H54 (cell line): ENCODE measurements around the gene GRK5.

Experiments used
- DNase-seq: peaks from one replicate; pipeline ENCODE4 v3.0.0; 2011; ENCODE audit warnings: low spot score, mixed read lengths; ENCODE audit not compliant: insufficient read length
- FAIRE-seq: peaks from 3 replicates; lab custom pipeline; 2011; peaks lifted over from hg19 to GRCh38; lab: Jason Lieb, UNC
- POLR2A ChIP-seq: IDR thresholded peaks from 2 replicates; pipeline ENCODE4 v1.6.1; 2011; ENCODE audit warnings: low read depth, mild to moderate bottlenecking, low read length

The GRK5 gene

DNA sequence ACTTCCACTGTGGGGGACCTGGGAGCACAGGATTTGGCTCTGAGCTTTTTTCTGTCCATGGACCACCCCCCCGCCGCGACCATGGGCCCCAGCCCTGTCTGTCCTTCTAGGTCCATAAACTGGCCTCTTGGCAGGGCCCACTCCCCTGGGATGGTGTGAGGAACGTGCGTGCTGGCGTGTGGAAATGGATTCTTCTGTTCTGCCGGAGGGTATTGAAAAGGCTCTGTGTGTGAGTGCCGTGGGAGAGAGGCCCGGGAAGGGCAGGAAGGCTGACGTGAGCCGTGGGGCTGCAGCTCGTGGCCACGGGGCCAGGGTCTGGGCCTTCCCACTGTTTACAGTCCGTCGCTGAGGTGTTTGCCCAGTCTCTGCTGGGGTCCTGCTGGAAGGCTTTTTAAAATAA lies 123.7 kb downstream of the GRK5 start:
- DNase-seq: no peak
- TF ChIP-seq POLR2A: no peak
- no peak for FAIRE-seq

DNA sequence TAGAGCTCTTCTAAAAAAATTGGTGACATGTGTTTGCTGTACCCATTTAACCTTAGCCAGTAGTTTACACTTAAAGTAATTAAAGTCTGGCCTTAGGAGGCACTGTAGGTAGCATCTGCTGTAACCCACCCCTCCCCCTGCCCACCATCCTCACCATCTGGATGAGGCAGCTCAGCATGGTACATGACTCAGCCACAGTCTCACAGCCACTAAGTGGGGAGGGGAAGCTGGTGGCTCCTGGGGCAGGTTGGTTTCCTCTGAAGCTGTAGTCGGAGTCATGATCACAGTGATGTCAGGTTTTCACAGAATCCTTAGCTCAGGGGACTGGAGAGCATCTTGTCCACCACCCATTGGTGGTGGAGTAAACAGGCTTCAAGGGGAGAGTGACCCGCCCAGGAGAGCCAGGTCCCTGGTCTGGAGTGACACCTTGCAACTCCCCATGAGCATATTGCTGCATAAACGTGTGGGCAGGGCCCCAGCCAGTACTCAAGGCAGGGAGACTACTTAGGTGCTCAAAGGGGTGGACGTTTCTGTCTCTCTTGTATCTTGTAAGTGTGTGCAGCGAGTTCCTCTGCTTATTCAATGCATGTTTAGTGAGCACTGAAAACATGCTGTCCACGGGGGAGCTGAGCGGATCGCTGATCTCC lies 125.9 kb downstream of the GRK5 start:
- FAIRE-seq: peak; percentile 15
- peak; percentile 65 for DNase-seq
- TF ChIP-seq POLR2A: no peak

DNA sequence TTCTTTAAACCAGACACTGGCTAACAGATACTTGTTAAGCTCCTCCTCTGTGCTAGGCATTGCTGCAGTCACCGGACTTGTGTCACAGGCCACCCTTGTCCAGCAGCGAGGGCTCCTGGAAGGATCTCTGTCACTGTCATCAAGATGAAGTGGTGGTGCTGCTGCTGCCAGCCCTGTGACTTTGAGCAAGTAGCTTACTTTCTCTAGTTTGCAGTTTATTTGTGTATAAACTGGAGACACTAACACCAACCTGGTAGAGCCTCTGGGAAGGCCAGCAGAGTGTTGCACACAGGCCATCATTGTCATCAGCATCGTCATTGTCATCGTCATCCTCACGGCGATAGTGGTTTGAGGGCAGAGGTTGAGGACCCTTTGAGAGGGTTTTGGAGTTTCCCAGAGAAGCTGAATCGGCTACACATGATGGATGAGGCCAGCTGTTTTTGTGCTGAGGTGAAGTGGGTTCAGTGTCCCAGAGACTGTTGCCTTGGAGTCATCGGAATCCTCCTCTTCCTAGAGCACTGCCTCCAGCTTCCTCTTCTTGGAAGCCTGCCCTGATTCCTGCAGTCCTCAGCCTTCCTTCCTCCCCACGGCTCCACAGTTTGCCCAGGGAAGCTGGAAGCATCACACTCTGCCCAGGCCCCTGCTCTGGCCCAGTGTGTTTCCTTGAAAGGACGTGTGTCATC lies 128.4 kb downstream of the GRK5 start:
- FAIRE-seq: no peak
- no peak for TF ChIP-seq POLR2A

DNA sequence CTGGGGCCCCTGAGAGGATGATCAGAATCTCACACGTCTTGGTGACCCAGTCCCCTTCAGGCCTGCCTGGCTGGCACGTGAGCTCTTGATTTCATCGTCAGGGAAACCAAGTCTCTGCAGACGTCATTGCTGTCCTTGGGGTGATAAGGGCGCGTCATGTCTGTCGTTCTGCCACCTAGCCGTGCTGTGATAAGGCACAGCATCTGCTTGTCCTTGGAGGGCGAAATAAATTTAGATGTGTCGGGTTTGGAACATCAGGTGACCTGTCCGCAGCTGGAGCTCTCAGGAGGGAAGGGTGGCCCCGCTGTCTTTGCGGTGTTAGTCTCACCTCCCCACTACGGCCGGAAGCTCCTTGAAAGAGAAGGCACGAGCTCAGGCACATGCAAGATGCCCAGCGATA lies 129.2 kb downstream of the GRK5 start:
- FAIRE-seq: no peak
- no peak for TF ChIP-seq POLR2A
- no peak for DNase-seq

More for the DNA sequence above, 128.4 kb downstream of the GRK5 start:
- DNase-seq: no peak

DNA sequence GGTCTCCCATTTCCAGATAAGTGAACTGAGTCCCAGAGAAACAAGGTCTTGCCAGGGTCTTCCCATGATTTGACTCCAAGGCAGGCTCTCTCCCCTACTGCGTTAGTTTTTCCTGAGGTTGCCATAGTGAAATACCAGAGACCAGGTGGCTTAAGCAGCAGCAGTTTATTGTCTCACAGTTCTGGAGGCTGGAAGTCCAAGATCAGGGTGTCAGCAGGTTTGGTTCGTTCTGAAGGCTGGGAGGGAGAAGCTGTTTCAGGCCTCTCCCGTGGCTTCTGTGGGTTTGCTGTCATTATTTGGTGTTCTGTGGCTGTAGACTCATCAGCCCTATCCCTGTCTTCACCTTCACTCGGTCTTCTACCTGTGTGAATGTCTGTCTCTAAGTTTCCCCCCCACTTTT lies 129.9 kb downstream of the GRK5 start:
- TF ChIP-seq POLR2A: no peak
- FAIRE-seq: no peak
- no peak for DNase-seq

DNA sequence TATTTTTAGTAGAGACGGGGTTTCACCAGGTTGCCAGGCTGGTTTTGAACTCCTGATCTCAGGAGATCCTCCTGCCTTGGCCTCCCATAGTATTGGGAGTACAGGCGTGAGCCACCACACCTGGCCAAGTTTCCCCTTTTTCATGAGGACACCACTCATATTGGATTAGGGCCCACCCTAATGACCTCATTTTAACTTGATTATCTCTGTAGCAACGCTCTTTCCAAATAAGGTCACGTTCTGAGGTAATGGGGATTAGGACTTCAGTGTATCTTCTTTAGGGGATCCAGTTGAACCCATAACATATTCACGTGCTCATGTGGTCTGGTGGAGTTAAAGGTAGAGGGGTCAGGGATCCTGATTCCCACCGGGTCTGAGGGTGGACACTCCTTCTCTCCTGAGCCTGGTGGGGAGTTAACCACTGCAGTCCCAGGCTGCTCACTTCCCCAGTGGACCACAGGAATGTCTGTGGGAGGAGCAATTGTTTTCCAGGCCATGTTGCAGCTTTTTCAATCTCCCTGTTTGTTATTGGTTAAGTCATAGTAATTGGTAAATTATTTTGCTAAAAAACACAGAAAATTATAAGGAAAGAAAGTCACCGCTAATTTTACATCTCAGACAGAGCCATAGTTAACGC lies 130.5 kb downstream of the GRK5 start:
- no peak for TF ChIP-seq POLR2A
- DNase-seq: peak; percentile 72
- no peak for FAIRE-seq

DNA sequence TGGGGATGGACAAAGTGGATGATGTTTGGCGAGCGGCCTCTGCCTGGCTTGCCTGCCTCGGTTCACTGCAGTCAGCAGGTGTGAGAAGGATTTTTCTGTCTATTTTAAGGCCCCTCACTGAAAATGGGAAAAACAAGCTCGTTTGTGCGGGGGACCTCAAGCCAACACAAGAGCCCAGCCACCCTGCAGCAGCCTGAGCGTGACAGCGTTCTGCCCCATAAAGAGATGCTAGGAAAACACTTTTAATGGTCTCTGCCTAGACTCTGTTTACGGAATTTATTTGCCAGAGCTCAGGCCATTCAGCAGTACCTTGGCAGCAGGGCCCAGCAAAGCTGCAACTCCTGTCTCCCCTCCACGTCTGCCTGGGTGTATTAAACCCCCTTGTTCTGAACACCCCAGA lies 131.7 kb downstream of the GRK5 start:
- FAIRE-seq (no peak), DNase-seq (no peak)
- TF ChIP-seq POLR2A: no peak

DNA sequence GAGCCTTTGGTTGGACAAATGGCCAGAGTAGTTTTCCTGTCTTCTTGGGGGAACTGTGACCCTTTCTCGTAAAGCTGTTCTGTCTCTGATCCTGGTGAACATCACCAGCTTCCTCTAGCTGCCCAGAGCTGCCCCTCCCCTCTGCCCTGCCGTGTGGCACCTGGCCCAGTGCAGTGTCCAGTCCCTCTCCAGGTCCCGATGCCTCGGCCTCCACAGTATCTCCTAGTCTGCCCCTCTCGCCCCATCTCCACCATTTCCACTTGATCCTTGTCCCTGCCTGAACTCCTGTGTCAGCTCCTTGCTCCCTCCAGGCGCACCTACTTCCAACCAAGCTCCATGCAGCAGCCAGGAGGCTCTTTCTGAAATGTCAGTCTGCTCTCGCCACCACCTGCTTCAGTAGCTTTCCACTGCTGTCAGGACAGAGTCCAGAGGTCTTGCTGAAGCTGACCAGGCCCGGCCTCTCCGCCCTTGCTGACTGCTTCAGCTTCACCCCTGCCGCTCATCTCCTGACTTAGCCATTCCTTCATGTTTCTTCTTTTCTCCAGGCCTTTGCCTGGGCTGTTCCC lies 133.6 kb downstream of the GRK5 start:
- no peak for FAIRE-seq
- 0 out of 2 replicates have a peak, but pooled peaks have one; percentile 12 for TF ChIP-seq POLR2A
- no peak for DNase-seq

DNA sequence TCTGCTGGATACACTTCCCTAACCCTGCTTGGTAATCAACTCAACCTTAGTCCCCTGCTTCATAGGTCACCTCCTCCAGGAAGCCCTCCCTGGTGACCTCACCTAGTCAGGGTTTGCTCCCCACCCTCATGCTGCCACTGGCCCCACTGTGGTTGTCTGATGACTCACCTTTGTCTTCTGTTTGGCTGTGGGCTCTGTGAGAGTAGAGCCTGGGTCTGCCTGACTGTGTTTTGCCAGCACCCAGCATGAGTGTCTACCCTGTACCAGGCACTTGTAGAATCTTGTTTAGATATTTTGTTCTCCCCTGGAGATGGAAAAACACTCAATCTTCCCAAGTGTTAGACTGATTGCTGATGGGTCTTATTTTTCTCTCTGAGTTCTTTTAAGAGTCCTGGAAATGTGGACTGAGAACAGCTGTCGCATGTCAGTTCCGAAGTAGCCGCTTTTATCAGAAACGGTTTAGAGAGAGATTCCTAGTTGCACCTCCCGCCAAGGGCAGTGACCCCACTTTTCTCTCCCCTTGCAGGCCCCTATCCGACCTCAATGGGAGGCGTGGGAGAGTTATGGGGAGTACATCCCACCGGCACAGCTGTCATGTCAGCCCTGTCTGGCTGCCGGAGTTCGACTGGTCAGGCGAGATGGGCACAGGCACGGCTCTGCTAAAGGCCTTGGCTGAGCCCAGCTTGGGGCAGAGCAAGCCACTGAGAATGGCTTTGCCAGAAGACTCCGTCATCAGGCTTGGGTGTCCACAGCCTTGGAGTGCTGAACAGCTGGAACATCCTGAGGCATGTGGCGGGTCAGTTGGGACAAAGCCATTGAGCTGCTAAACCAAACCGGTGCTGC lies 134.3 kb downstream of the GRK5 start:
- no peak for TF ChIP-seq POLR2A
- DNase-seq: peak; percentile 92
- no peak for FAIRE-seq

DNA sequence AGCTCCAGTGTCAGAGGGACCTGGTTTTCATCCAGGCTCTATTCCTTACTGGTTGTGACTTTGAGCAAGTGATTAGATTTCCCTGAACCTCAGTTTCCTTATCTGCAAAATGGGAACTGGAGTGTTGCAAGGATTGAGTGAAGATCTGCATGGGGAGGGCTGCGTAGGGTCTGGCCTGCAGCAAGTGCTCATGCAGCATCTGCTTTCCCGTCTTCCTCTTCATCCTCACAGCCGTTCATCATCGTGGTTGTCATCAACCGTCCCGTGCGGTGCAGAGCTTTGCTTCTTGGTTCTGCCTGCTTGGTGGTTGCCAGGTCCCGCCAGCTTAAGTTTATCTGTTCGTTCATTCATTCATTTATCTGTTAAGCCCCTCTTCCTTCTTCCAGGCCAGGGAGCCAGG lies 135.0 kb downstream of the GRK5 start:
- FAIRE-seq (no peak), DNase-seq (no peak)
- TF ChIP-seq POLR2A: no peak

DNA sequence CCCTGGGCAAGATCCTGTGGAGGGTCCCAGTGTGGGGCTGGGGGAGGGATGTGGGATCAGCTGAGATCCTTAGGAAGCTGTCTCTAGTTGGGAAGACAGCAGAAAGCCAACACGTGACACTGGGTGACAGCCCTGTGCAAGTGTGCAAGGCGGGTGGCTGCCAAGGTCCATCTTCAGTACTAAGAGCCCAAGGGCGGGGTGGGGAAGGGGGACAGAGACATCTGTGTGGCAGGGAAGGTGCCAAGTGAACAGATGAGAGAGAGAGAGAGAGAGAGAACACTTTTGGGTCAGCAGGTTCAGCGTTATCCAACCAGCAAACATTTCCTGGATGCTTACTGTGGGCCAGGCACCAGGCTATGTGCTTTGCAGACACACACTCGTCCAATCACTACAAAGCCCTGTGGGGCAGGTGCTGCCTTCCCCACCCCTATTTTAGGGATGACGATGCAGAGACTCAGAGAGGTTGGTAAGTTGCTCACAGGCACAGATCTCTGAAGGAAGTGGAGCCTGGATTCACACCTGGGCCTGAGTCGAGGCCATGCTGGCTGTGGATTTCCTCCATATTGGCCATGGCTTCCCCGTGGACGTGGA lies 135.7 kb downstream of the GRK5 start:
- FAIRE-seq: no peak
- no peak for DNase-seq
- TF ChIP-seq POLR2A: no peak

DNA sequence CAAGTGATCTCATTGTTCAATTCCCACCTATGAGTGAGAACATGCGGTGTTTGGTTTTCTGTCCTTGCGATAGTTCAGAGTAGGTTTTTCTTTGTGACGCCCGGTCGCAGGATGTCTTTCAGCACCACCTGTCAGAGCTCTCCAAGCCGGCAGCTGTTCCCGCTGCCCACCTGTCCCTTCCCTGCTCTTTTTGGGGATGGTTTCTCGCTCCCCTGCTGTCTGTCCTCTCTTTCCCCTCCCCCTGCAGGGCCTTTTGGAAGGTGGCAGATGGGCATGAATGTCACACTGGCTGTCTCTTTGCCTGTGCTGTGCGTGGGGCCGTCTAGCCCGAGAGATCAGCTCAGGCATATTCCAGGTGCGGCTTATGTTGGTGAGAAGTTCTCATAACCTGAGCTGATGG lies 137.0 kb downstream of the GRK5 start:
- DNase-seq (no peak), FAIRE-seq (no peak)
- TF ChIP-seq POLR2A: no peak

DNA sequence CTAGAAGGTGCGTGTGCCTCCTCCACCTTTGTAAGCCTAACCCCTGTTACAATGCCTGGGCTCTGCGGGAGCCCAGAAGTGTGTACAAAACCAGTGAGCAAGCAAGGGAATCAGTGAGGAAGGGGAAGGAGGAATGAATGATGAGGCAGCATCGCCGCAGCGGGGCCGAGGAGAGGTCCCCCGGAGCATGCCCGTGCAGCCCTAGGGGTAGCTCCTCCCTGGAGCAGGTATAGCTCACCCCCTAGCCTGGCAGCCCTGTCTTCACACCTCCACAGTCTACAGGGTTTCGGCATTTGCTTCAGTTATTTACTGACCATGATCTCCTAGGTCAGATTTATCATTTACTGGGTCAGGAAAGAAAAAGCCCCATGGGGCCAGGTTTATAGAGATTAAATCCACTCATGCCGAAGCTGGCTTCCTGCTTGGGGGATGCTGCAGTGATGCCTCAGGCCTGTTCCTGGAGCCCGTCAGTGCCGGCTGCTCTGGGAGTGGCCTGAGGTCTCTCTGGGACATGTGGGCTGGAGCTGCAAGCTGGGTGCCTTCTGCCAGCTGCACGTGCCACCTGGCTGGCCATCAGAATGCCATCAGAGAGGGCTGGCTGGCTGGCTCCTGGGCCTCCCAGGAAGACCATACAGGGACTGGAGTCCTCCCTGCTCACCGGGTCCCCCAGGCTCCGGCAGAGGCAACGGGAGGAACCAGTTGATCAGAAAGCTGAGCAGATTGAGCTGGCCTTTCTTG lies 138.9 kb downstream of the GRK5 start:
- TF ChIP-seq POLR2A: no peak
- FAIRE-seq (no peak), DNase-seq (no peak)
